HepG2 (cell line): ENCODE data around the gene DNAJB8. TPM values are rescaled to one million over a fixed set of nuclear protein-coding genes. Genes with fewer than 3 reads are reported as not detected.

ENCODE experiments used
- CCAR2 ChIP-seq: fragments of 200-400 bp; formaldehyde crosslinking; optimal IDR thresholded peaks from 2 replicates; pipeline ENCODE3; 2018; ENCODE audit warnings: low read depth, mild to moderate bottlenecking, low read length, moderate library complexity
- ETV5 ChIP-seq: IDR thresholded peaks from 2 replicates; pipeline ENCODE4 v1.6.1; 2018; ENCODE audit warnings: missing biosample characterization, missing genetic modification reagents, inconsistent platforms, borderline replicate concordance
- FOSL2 ChIP-seq: sonication (generic); formaldehyde crosslinking; IDR thresholded peaks from 2 replicates; pipeline ENCODE4 v1.4.0; 2020; ENCODE audit warnings: missing genetic modification reagents
- HNRNPL ChIP-seq: fragments of 200-400 bp; formaldehyde crosslinking; IDR thresholded peaks from 2 replicates; pipeline ENCODE4 v1.6.1; 2017; ENCODE audit warnings: mild to moderate bottlenecking, low read depth, low read length
- JUNB ChIP-seq: sonication (generic); formaldehyde crosslinking; IDR thresholded peaks from 2 replicates; pipeline ENCODE4 v1.8.0; 2022; ENCODE audit warnings: missing genetic modification reagents, mild to moderate bottlenecking, borderline replicate concordance
- KDM1A ChIP-seq: IDR thresholded peaks from 2 replicates; pipeline ENCODE4 v1.6.1; 2016; ENCODE audit warnings: missing compliant biosample characterization
- MTF1 ChIP-seq: sonication (generic); formaldehyde crosslinking; IDR thresholded peaks from 2 replicates; pipeline ENCODE4 v1.5.0; 2020; ENCODE audit warnings: missing genetic modification reagents
- NCOR1 ChIP-seq: fragments of 200-600 bp; sonication (generic); IDR thresholded peaks from 2 replicates; pipeline ENCODE4 v1.7.0; 2017; ENCODE audit warnings: antibody characterized with exemption, low read length, borderline replicate concordance
- NFIB ChIP-seq: sonication (generic); formaldehyde crosslinking; IDR thresholded peaks from 2 replicates; pipeline ENCODE4 v1.9.0; 2021; ENCODE audit warnings: missing genetic modification reagents, mild to moderate bottlenecking, borderline replicate concordance
- NFYC ChIP-seq: IDR thresholded peaks from 2 replicates; pipeline ENCODE4 v1.6.1; 2016; ENCODE audit warnings: missing genetic modification reagents, missing compliant biosample characterization
- RBFOX2 ChIP-seq: fragments of 200-400 bp; formaldehyde crosslinking; IDR thresholded peaks from 2 replicates; pipeline ENCODE4 v1.6.1; 2017; ENCODE audit warnings: low read depth, mild to moderate bottlenecking, low read length
- RXRA ChIP-seq: sonication (generic); formaldehyde crosslinking; IDR thresholded peaks from 2 replicates; pipeline ENCODE4 v1.5.1; 2020; ENCODE audit warnings: missing genetic modification reagents
- RXRB ChIP-seq: IDR thresholded peaks from 2 replicates; pipeline ENCODE4 v1.6.1; 2016; ENCODE audit warnings: borderline replicate concordance, missing genetic modification reagents, missing compliant biosample characterization
- SMAD1 ChIP-seq: sonication (generic); formaldehyde crosslinking; IDR thresholded peaks from 2 replicates; pipeline ENCODE4 v1.4.0; 2020; ENCODE audit warnings: missing genetic modification reagents, low read depth, mild to moderate bottlenecking, borderline replicate concordance
- SRSF1 ChIP-seq: fragments of 200-400 bp; formaldehyde crosslinking; optimal IDR thresholded peaks from 2 replicates; pipeline ENCODE3; 2017; ENCODE audit warnings: mild to moderate bottlenecking, low read depth, low read length, moderate library complexity
- TCF7L2 ChIP-seq: IDR thresholded peaks from 2 replicates; pipeline ENCODE4 v1.6.1; 2011; ENCODE audit warnings: mild to moderate bottlenecking, low read depth, low read length, moderate library complexity
- ZBTB42 ChIP-seq: sonication (generic); formaldehyde crosslinking; IDR thresholded peaks from 2 replicates; pipeline ENCODE4 v1.5.0; 2020; ENCODE audit warnings: mild to moderate bottlenecking, missing genetic modification reagents
- ZIK1 ChIP-seq: sonication (generic); formaldehyde crosslinking; IDR thresholded peaks from 2 replicates; pipeline ENCODE4 v1.5.0; 2020; ENCODE audit warnings: mild to moderate bottlenecking, low read depth, missing genetic modification reagents, borderline replicate concordance
- ZNF431 ChIP-seq: sonication (generic); formaldehyde crosslinking; IDR thresholded peaks from 2 replicates; pipeline ENCODE4 v1.9.0; 2022; ENCODE audit warnings: missing genetic modification reagents, low read depth, mild to moderate bottlenecking, borderline replicate concordance
- ZNF766 ChIP-seq: sonication (generic); formaldehyde crosslinking; IDR thresholded peaks from 2 replicates; pipeline ENCODE4 v1.5.0; 2020; ENCODE audit warnings: missing genetic modification reagents, borderline replicate concordance
- ZNF777 ChIP-seq: sonication (generic); formaldehyde crosslinking; IDR thresholded peaks from 2 replicates; pipeline ENCODE4 v1.4.0; 2020; ENCODE audit warnings: missing genetic modification reagents
- polyA plus RNA-seq, 8 experiments: library from polyadenylated mRNA; depleted of rRNA in 3 of 8; stranded (reverse) in 7 of 8; unstranded in 1 of 8; fragments of >200 nt; fragmentation: Illumina TruSeq in 4 of 8; extraction: Trizol in 4 of 8; gene quantifications; 2 replicates each; pipeline versions ENCODE4 v1.2.1 to v1.2.3, GENCODE V29; 2011 to 2016; ENCODE audit warnings: low read depth in 4 of 8, missing spikeins in 1 of 8, mixed read lengths in 1 of 8; ENCODE audit not compliant: insufficient read depth in 1 of 8
- total RNA-seq, 5 experiments: library from RNA; depleted of rRNA; stranded (reverse); fragments of >200 nt; fragmentation: Illumina TruSeq; extraction: Trizol; gene quantifications; 2 replicates each; pipeline ENCODE4 v1.2.3, GENCODE V29; 2016; ENCODE audit warnings: low read depth in 1 of 5
- TF ChIP-seq, protein P1 (sequence below): sonication (generic); IDR thresholded peaks from 2 replicates; pipeline ENCODE4 v1.6.1; 2016; ENCODE audit warnings: low read depth, borderline replicate concordance
- TF ChIP-seq, protein P2 (sequence below): IDR thresholded peaks from 2 replicates; pipeline ENCODE4 v1.6.1; 2016; ENCODE audit warnings: mild to moderate bottlenecking
- TF ChIP-seq, protein P3 (sequence below): sonication (generic); formaldehyde crosslinking; IDR thresholded peaks from 2 replicates; pipeline ENCODE4 v1.5.0; 2020; ENCODE audit warnings: mild to moderate bottlenecking, missing genetic modification reagents
- TF ChIP-seq, protein P4 (sequence below): sonication (generic); formaldehyde crosslinking; IDR thresholded peaks from 2 replicates; pipeline ENCODE4 v1.9.0; 2021; ENCODE audit warnings: missing genetic modification reagents, borderline replicate concordance
- TF ChIP-seq, protein P5 (sequence below): sonication (generic); formaldehyde crosslinking; IDR thresholded peaks from 2 replicates; pipeline ENCODE4 v1.4.0; 2020; ENCODE audit warnings: missing genetic modification reagents, low read depth, mild to moderate bottlenecking, borderline replicate concordance

DNAJB8 gene
- total and polyA plus RNA-seq, 2 of the 13 experiments (the other 11 are each of a cell fraction or from before 2014, with no cell fraction given) = not detected

DNA sequence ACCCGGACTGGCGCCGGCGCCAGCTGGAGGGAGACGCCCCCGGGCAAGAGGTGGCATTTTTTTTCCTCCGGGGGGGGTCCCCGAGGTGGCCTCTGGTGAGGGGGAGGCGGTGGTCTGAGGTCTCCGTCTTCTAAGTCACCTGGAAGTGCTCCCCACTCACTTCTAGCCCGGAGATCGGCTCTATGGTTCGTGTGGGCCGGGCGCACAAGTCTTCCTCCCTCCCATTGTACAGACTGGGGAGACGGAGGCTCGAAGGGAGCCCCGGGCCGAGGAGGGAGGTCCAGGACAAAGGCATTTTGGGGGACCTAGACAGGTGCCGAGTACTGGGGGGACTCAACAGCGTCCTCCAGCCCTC, 21.9 kb upstream of the DNAJB8 start (continued):
- TF ChIP-seq SRSF1 (peak; percentile 22), HNRNPL (peak; percentile 59; the same call in 1 of the 2 replicates), FOSL2 (no peak), ZNF431 (CRISPR knock-in tag) (no peak), ZNF777 (CRISPR knock-in tag) (peak; percentile 53), RBFOX2 (no peak), KDM1A (CRISPR knock-in tag) (peak; percentile 57; the same call in 1 of the 2 replicates), NFYC (CRISPR knock-in tag) (no peak), TCF7L2 (no peak), NCOR1 (no peak), SMAD1 (CRISPR knock-in tag) (no peak), ZIK1 (CRISPR knock-in tag) (0 out of 2 replicates have a peak, but pooled peaks have one; percentile 19), RXRB (0 out of 2 replicates have a peak, but pooled peaks have one; percentile 1), NFIB (CRISPR knock-in tag) (no peak), ETV5 (no peak), ZNF766 (CRISPR knock-in tag) (no peak), CCAR2 (no peak), ZBTB42 (CRISPR knock-in tag) (no peak), JUNB (CRISPR knock-in tag) (no peak), RXRA (peak; percentile 6; the same call in 1 of the 2 replicates), MTF1 (CRISPR knock-in tag) (peak; percentile 34; the same call in 1 of the 2 replicates)
- TF ChIP-seq, protein P1, sequence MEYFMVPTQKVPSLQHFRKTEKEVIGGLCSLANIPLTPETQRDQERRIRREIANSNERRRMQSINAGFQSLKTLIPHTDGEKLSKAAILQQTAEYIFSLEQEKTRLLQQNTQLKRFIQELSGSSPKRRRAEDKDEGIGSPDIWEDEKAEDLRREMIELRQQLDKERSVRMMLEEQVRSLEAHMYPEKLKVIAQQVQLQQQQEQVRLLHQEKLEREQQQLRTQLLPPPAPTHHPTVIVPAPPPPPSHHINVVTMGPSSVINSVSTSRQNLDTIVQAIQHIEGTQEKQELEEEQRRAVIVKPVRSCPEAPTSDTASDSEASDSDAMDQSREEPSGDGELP = 0 out of 2 replicates have a peak, but pooled peaks have one; percentile 34
- TF ChIP-seq, protein P2, sequence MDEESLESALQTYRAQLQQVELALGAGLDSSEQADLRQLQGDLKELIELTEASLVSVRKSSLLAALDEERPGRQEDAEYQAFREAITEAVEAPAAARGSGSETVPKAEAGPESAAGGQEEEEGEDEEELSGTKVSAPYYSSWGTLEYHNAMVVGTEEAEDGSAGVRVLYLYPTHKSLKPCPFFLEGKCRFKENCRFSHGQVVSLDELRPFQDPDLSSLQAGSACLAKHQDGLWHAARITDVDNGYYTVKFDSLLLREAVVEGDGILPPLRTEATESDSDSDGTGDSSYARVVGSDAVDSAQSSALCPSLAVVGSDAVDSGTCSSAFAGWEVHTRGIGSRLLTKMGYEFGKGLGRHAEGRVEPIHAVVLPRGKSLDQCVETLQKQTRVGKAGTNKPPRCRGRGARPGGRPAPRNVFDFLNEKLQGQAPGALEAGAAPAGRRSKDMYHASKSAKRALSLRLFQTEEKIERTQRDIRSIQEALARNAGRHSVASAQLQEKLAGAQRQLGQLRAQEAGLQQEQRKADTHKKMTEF = no peak
- TF ChIP-seq, protein P3, sequence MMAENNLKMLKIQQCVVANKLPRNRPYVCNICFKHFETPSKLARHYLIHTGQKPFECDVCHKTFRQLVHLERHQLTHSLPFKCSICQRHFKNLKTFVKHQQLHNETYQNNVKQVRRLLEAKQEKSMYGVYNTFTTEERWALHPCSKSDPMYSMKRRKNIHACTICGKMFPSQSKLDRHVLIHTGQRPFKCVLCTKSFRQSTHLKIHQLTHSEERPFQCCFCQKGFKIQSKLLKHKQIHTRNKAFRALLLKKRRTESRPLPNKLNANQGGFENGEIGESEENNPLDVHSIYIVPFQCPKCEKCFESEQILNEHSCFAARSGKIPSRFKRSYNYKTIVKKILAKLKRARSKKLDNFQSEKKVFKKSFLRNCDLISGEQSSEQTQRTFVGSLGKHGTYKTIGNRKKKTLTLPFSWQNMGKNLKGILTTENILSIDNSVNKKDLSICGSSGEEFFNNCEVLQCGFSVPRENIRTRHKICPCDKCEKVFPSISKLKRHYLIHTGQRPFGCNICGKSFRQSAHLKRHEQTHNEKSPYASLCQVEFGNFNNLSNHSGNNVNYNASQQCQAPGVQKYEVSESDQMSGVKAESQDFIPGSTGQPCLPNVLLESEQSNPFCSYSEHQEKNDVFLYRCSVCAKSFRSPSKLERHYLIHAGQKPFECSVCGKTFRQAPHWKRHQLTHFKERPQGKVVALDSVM (CRISPR knock-in tag) = no peak
- TF ChIP-seq, protein P4, sequence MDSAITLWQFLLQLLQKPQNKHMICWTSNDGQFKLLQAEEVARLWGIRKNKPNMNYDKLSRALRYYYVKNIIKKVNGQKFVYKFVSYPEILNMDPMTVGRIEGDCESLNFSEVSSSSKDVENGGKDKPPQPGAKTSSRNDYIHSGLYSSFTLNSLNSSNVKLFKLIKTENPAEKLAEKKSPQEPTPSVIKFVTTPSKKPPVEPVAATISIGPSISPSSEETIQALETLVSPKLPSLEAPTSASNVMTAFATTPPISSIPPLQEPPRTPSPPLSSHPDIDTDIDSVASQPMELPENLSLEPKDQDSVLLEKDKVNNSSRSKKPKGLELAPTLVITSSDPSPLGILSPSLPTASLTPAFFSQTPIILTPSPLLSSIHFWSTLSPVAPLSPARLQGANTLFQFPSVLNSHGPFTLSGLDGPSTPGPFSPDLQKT (CRISPR knock-in tag) = no peak
- TF ChIP-seq, protein P5, sequence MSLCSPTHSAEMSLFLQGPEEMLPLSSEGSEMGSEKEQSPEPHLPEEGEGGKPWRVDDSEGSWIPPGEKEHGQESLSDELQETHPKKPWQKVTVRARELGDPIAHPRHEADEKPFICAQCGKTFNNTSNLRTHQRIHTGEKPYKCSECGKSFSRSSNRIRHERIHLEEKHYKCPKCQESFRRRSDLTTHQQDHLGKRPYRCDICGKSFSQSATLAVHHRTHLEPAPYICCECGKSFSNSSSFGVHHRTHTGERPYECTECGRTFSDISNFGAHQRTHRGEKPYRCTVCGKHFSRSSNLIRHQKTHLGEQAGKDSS (CRISPR knock-in tag) = 0 out of 2 replicates have a peak, but pooled peaks have one; percentile 6
